Measurements from ENCODE around the gene LRCH4.
"Not testable (repeated sequence)": the region's sequence is repeated elsewhere in the genome, so short reads cannot be mapped to it uniquely, and the experiment has no call there.

Gene LRCH4

GRCh38 chr7:100567751-100568175 lies 18.2 kb downstream of the LRCH4 start:
- no peak for DNase-seq (ENCODE audit: low spot score)

- DNase-seq (ENCODE audit: low spot score), result no peak
Measured at GRCh38 chr7:100567031-100567730, 18.7 kb downstream of the LRCH4 start.

- DNase-seq (ENCODE audit: low spot score), result no peak
Measured at GRCh38 chr7:100566018-100566531, 19.9 kb downstream of the LRCH4 start.

GRCh38 chr7:100565133-100565571 lies 20.8 kb downstream of the LRCH4 start:
- DNase-seq (ENCODE audit: low spot score), result no peak

- not testable (repeated sequence) for DNase-seq (ENCODE audit: low spot score)
Measured at GRCh38 chr7:100564405-100564804, 21.5 kb downstream of the LRCH4 start.

GRCh38 chr7:100563809-100564400 lies 22.0 kb downstream of the LRCH4 start:
- peak; percentile 86 for DNase-seq (ENCODE audit: low spot score)

GRCh38 chr7:100563100-100563564 lies 22.8 kb downstream of the LRCH4 start:
- no peak for DNase-seq (ENCODE audit: low spot score)

- no peak for DNase-seq (ENCODE audit: low spot score)
Measured at GRCh38 chr7:100562195-100563099, 23.5 kb downstream of the LRCH4 start.

- no peak for DNase-seq (ENCODE audit: low spot score)
Measured at GRCh38 chr7:100561491-100562194, 24.3 kb downstream of the LRCH4 start.

GRCh38 chr7:100559127-100559526 lies 26.8 kb downstream of the LRCH4 start:
- no peak for DNase-seq (ENCODE audit: low spot score)

- DNase-seq (ENCODE audit: low spot score), result peak; percentile 61
Measured at GRCh38 chr7:100556541-100556940, 29.4 kb downstream of the LRCH4 start.

GRCh38 chr7:100555701-100556100 lies 30.2 kb downstream of the LRCH4 start:
- DNase-seq (ENCODE audit: low spot score), result no peak

- no peak for DNase-seq (ENCODE audit: low spot score)
Measured at GRCh38 chr7:100553032-100553431, 32.9 kb downstream of the LRCH4 start.

GRCh38 chr7:100552532-100552931 lies 33.4 kb downstream of the LRCH4 start:
- DNase-seq (ENCODE audit: low spot score), result no peak

- not testable (repeated sequence) for DNase-seq (ENCODE audit: low spot score)
Measured at GRCh38 chr7:100548446-100548845, 37.5 kb downstream of the LRCH4 start.

- no peak for DNase-seq (ENCODE audit: low spot score)
Measured at GRCh38 chr7:100547872-100548271, 38.1 kb downstream of the LRCH4 start.

GRCh38 chr7:100546926-100547800 lies 38.8 kb downstream of the LRCH4 start:
- no peak for DNase-seq (ENCODE audit: low spot score)

- no peak for DNase-seq (ENCODE audit: low spot score)
Measured at GRCh38 chr7:100546129-100546925, 39.6 kb downstream of the LRCH4 start.

GRCh38 chr7:100545360-100546128 lies 40.4 kb downstream of the LRCH4 start:
- DNase-seq (ENCODE audit: low spot score), result peak; percentile 81
